Measurements from ENCODE around the gene HIC2. TPM values are rescaled to one million over a fixed set of nuclear protein-coding genes. Genes with fewer than 3 reads are reported as not detected.
"Not testable (repeated sequence)": the region's sequence is repeated elsewhere in the genome, so short reads cannot be mapped to it uniquely, and the experiment has no call there.

The HIC2 gene
- polyA plus RNA-seq, 3 donors: 0.34 to 3.9 (median 0.36) TPM

- WGBS (ENCODE audit: insufficient coverage): no CpG with 5 or more reads among the region's 25 CpGs
- H3K36me3 Mint-ChIP-seq; DNase-seq; H3K4me2 ChIP-seq (replicated peaks; ENCODE audit: extremely low read depth, low read length, poor library complexity, severe bottlenecking); H3K4me1 Mint-ChIP-seq; H2AFZ ChIP-seq (ENCODE audit: insufficient read depth, low read depth, low read length, poor library complexity, severe bottlenecking); H3K9me3 ChIP-seq (replicated peaks in 1 of 2; ENCODE audit: control insufficient read depth in 1 of 2, insufficient read depth in 1 of 2, low read length in 2 of 2); H3K4me3 ChIP-seq (replicated peaks in 1 of 3; ENCODE audit: low read depth in 2 of 3, low read length in 3 of 3); H3K27me3 ChIP-seq (ENCODE audit: control insufficient read depth in 2 of 2, insufficient read depth in 2 of 2, low read length in 2 of 2); H3K36me3 ChIP-seq (replicated peaks in 1 of 2; ENCODE audit: control insufficient read depth in 1 of 2, insufficient read depth in 2 of 2, low read length in 2 of 2); H3K9ac ChIP-seq (ENCODE audit: insufficient read depth, low read length, poor library complexity, severe bottlenecking); H3K27ac Mint-ChIP-seq; H3K27me3 Mint-ChIP-seq (ENCODE audit: low read depth in 3 of 3); intact Hi-C loops (cut with micrococcal nuclease); H3K9me3 Mint-ChIP-seq; H3K4me1 ChIP-seq (ENCODE audit: control insufficient read depth in 1 of 2, insufficient read depth in 2 of 2, low read length in 2 of 2); H3K79me2 ChIP-seq (ENCODE audit: insufficient read depth, low read length); H3K27ac ChIP-seq (ENCODE audit: low read depth in 1 of 2, low read length in 2 of 2); H4K20me1 ChIP-seq (ENCODE audit: insufficient read depth, low read length): not testable (repeated sequence)
- peak overlapping the region in 1 of 2 donors; percentile 26 for H3K4me3 Mint-ChIP-seq
Measured at GRCh38 chr22:21416375-21416774, 796 bp upstream of the HIC2 start.

DNA sequence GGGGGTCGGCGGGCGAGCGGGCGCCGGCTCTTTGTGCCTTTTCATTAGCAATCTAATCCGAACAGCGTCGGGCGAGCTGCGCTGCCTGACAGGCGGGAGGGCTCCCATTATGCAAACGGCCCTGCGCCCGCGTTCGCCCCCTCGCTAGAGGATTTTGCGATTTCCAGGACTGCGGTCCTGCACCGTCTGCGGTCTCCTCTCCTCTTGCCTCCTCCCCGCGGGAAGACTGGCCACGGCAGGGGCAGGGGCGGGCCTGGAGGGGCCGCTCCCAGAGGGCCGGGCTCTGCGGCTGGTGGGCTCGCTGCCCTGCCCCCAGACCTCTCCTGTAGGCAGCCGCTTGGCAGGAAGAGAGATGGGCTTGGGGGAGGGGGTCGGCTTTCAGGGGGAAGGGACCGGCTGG, 682 bp downstream of the HIC2 start:
- DNase-seq; H3K27ac ChIP-seq (ENCODE audit: low read depth in 1 of 2, low read length in 2 of 2); H4K20me1 ChIP-seq (ENCODE audit: insufficient read depth, low read length); H2AFZ ChIP-seq (ENCODE audit: insufficient read depth, low read depth, low read length, poor library complexity, severe bottlenecking); H3K36me3 Mint-ChIP-seq; intact Hi-C loops (cut with micrococcal nuclease); H3K27me3 ChIP-seq (ENCODE audit: control insufficient read depth in 2 of 2, insufficient read depth in 2 of 2, low read length in 2 of 2); H3K27me3 Mint-ChIP-seq (ENCODE audit: low read depth in 3 of 3); H3K79me2 ChIP-seq (ENCODE audit: insufficient read depth, low read length); H3K9me3 ChIP-seq (replicated peaks in 1 of 2; ENCODE audit: control insufficient read depth in 1 of 2, insufficient read depth in 1 of 2, low read length in 2 of 2); H3K4me1 ChIP-seq (ENCODE audit: control insufficient read depth in 1 of 2, insufficient read depth in 2 of 2, low read length in 2 of 2); H3K9ac ChIP-seq (ENCODE audit: insufficient read depth, low read length, poor library complexity, severe bottlenecking); H3K4me1 Mint-ChIP-seq; H3K9me3 Mint-ChIP-seq; H3K27ac Mint-ChIP-seq; H3K36me3 ChIP-seq (replicated peaks in 1 of 2; ENCODE audit: control insufficient read depth in 1 of 2, insufficient read depth in 2 of 2, low read length in 2 of 2): not testable (repeated sequence)
- WGBS (ENCODE audit: insufficient coverage): no CpG with 5 or more reads among the region's 33 CpGs
- peak overlapping the region; percentile 60 for H3K4me2 ChIP-seq (replicated peaks; ENCODE audit: extremely low read depth, low read length, poor library complexity, severe bottlenecking)
- H3K4me3 ChIP-seq (replicated peaks in 1 of 3; ENCODE audit: low read depth in 2 of 3, low read length in 3 of 3): peak overlapping the region in 2 of 3 experiments; percentile 40 to 50
- H3K4me3 Mint-ChIP-seq: peak overlapping the region; percentile 66 to 72

- DNase-seq; H3K4me3 ChIP-seq (replicated peaks in 1 of 3; ENCODE audit: low read depth in 2 of 3, low read length in 3 of 3); H3K9me3 Mint-ChIP-seq; H2AFZ ChIP-seq (ENCODE audit: insufficient read depth, low read depth, low read length, poor library complexity, severe bottlenecking); H3K9ac ChIP-seq (ENCODE audit: insufficient read depth, low read length, poor library complexity, severe bottlenecking); H3K27ac Mint-ChIP-seq; H3K4me1 Mint-ChIP-seq; H3K4me2 ChIP-seq (replicated peaks; ENCODE audit: extremely low read depth, low read length, poor library complexity, severe bottlenecking); H3K27me3 Mint-ChIP-seq (ENCODE audit: low read depth in 3 of 3); H3K79me2 ChIP-seq (ENCODE audit: insufficient read depth, low read length); H3K36me3 ChIP-seq (replicated peaks in 1 of 2; ENCODE audit: control insufficient read depth in 1 of 2, insufficient read depth in 2 of 2, low read length in 2 of 2); H3K36me3 Mint-ChIP-seq; H3K9me3 ChIP-seq (replicated peaks in 1 of 2; ENCODE audit: control insufficient read depth in 1 of 2, insufficient read depth in 1 of 2, low read length in 2 of 2); H3K27ac ChIP-seq (ENCODE audit: low read depth in 1 of 2, low read length in 2 of 2); H3K27me3 ChIP-seq (ENCODE audit: control insufficient read depth in 2 of 2, insufficient read depth in 2 of 2, low read length in 2 of 2); H3K4me3 Mint-ChIP-seq; H3K4me1 ChIP-seq (ENCODE audit: control insufficient read depth in 1 of 2, insufficient read depth in 2 of 2, low read length in 2 of 2); H4K20me1 ChIP-seq (ENCODE audit: insufficient read depth, low read length); intact Hi-C loops (cut with micrococcal nuclease): not testable (repeated sequence)
- WGBS (ENCODE audit: insufficient coverage): 100% methylated on average over 2 of the region's 15 CpGs
Measured at GRCh38 chr22:21418974-21419638, 1.9 kb downstream of the HIC2 start.

- H2AFZ ChIP-seq (ENCODE audit: insufficient read depth, low read depth, low read length, poor library complexity, severe bottlenecking); H3K9me3 Mint-ChIP-seq; H3K27me3 ChIP-seq (ENCODE audit: control insufficient read depth in 2 of 2, insufficient read depth in 2 of 2, low read length in 2 of 2); H3K36me3 Mint-ChIP-seq; intact Hi-C loops (cut with micrococcal nuclease); H3K36me3 ChIP-seq (replicated peaks in 1 of 2; ENCODE audit: control insufficient read depth in 1 of 2, insufficient read depth in 2 of 2, low read length in 2 of 2); H3K79me2 ChIP-seq (ENCODE audit: insufficient read depth, low read length); H3K4me3 Mint-ChIP-seq; DNase-seq; H3K4me1 Mint-ChIP-seq; H3K4me1 ChIP-seq (ENCODE audit: control insufficient read depth in 1 of 2, insufficient read depth in 2 of 2, low read length in 2 of 2); H3K9me3 ChIP-seq (replicated peaks in 1 of 2; ENCODE audit: control insufficient read depth in 1 of 2, insufficient read depth in 1 of 2, low read length in 2 of 2); H3K4me2 ChIP-seq (replicated peaks; ENCODE audit: extremely low read depth, low read length, poor library complexity, severe bottlenecking); H3K9ac ChIP-seq (ENCODE audit: insufficient read depth, low read length, poor library complexity, severe bottlenecking); H3K27ac ChIP-seq (ENCODE audit: low read depth in 1 of 2, low read length in 2 of 2); H4K20me1 ChIP-seq (ENCODE audit: insufficient read depth, low read length); H3K4me3 ChIP-seq (replicated peaks in 1 of 3; ENCODE audit: low read depth in 2 of 3, low read length in 3 of 3); H3K27ac Mint-ChIP-seq; H3K27me3 Mint-ChIP-seq (ENCODE audit: low read depth in 3 of 3): not testable (repeated sequence)
- WGBS (ENCODE audit: insufficient coverage): no CpG with 5 or more reads among the region's 19 CpGs
Measured at GRCh38 chr22:21420180-21420763, 3.1 kb downstream of the HIC2 start.
